SU-DHL-6 (cell line): ENCODE measurements around the gene KCND2.

Experiments used
- EZH2phosphoT487 ChIP-seq: fragments of 200-600 bp; sonication (generic), shearing (Covaris generic); conservative IDR thresholded peaks from 2 replicates; pipeline ENCODE4 v1.6.1; 2018; ENCODE audit warnings: mild to moderate bottlenecking, antibody characterized with exemption, low read length, moderate library complexity, mixed read lengths
- TF ChIP-seq, protein P1 (sequence below): fragments of 200-600 bp; sonication (generic); IDR thresholded peaks from one replicate; pipeline ENCODE4 v1.5.1; 2017; ENCODE audit warnings: antibody characterized with exemption, mild to moderate bottlenecking, low read length, moderate library complexity; ENCODE audit not compliant: insufficient read depth, poor library complexity, severe bottlenecking

DNA sequence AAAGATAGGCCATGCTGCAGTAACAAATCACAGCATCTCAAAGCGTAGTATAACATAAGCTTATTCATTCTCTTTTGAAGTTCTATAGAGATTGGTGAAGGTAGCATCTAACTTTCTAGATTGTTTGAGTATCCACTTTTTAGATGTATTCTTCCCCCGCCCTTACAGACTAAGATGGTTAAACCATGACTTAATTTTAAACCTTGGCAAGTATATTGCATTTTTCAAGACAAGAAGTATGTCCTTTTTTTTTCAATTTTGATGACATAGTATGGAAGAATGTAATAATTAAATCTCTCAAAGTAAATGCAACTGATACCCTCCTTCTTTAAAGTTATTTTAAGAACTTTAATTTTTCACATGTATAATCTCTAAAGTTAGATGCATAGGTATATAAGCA lies 190.0 kb downstream of the KCND2 start:
- TF ChIP-seq, protein P1, sequence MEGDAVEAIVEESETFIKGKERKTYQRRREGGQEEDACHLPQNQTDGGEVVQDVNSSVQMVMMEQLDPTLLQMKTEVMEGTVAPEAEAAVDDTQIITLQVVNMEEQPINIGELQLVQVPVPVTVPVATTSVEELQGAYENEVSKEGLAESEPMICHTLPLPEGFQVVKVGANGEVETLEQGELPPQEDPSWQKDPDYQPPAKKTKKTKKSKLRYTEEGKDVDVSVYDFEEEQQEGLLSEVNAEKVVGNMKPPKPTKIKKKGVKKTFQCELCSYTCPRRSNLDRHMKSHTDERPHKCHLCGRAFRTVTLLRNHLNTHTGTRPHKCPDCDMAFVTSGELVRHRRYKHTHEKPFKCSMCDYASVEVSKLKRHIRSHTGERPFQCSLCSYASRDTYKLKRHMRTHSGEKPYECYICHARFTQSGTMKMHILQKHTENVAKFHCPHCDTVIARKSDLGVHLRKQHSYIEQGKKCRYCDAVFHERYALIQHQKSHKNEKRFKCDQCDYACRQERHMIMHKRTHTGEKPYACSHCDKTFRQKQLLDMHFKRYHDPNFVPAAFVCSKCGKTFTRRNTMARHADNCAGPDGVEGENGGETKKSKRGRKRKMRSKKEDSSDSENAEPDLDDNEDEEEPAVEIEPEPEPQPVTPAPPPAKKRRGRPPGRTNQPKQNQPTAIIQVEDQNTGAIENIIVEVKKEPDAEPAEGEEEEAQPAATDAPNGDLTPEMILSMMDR = no peak
- TF ChIP-seq EZH2phosphoT487 = no peak
